SH-SY5Y (cell line): Measurements from ENCODE around the gene CBL.

Source experiments
- GATA2 ChIP-seq: IDR thresholded peaks from 2 replicates; pipeline ENCODE4 v1.6.1; 2011; ENCODE audit warnings: mild to moderate bottlenecking, low read depth, low read length
- GATA3 ChIP-seq: IDR thresholded peaks from 2 replicates; pipeline ENCODE4 v1.6.1; 2011; ENCODE audit warnings: low read depth, mild to moderate bottlenecking, low read length, moderate library complexity

CBL gene

DNA sequence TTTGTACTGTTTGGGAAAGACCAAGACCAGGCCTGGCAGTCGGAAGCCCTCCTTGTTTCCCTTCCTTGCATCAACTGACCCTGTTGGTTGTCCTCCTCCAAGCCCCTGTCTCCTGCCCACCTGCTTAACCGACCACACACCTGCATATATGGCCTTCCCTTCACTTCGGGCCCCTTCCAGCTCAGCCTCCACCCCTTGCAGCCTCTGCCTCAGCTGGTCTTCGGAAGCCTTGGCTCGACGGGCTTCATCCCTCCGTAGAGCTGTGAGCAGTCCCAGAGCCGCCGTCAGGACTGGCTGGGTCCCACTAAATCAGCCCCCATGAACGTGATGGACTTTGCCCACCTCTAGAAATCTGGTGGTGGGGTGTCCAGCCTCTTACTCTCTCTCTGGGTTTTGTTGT lies 12.5 kb upstream of the CBL start:
- no peak for TF ChIP-seq GATA3
- TF ChIP-seq GATA2: no peak

DNA sequence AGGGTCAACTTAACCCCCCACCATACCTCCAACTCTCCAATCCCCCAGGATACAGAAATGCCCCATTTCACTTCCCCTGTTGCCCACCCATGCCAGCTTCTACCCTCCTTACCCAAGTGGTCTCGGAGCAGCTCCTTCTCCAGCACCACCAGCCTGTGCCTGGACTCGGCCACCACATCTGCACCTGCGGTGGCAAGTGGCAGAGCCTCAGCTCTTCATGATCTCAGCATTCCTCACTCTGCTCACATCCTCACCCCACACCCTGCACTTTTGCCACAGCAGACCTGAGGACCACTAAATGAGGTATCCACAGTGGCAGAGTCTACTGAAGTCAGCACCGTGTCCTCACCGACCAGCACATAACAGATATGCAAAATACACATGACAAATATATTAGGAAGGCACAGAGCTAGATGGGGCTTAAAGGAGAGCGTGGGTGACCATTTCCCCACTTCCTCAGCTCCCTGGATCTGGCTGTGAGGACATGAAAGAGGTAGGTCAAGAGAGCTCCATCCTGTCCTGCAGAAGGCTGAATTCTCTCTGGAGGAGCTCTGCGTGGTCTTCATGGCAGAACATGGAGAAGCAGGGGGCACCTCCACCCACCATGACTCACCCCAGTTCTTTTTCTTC lies 11.2 kb upstream of the CBL start:
- TF ChIP-seq GATA3 (no peak), GATA2 (no peak)

DNA sequence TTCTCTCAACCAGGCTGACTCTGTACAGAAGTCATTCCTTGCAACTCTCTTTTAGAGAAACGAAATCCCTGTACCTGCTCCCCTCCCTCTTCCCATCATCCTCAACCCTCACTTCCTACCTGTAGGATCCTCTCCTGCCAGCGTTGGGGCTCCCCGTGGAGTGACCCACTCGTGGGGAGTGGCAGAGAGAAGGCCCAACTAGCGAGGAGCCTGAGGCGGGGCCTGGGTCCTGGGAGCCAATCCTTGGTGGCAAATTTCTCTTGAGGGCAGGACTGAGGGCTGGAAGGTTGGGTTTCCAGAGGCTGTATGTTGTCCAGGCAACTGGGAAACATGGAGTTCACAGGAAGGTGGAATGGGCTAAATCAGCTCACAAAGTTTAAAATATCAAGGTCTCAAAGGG lies 10.5 kb upstream of the CBL start:
- TF ChIP-seq GATA2 (no peak), GATA3 (no peak)

DNA sequence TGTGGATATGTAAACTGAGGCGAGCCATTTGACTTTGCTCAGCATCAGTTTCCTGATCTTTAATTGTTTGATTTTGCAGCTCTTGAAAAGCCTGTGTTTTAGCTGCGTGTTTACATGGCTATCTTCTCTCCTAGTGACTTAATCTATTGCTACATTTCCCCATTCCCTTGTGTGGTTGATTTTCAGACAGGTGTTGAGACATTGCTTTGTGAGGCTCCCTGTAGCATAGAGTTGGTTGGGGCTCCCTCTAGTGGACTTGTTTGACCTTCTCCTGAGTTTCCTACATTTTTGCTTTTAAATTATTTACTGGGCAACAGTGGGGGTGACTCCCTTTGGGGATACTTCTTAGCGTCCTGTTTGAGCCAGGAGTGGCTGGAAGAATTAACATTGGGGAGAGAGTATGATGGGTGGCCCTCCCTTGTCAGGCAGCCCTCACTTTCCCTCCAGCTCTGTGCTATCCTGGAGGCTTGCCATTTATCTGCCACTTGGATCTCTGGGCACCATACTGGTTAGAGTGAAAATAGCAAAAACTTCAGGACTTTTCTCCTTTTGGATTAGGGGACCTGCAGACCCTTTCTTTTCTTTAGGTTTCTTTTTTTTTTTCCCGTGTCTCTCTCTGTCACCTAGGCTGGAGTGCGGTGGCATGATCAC lies 9.2 kb upstream of the CBL start:
- peak; percentile 45 for TF ChIP-seq GATA2
- no peak for TF ChIP-seq GATA3

DNA sequence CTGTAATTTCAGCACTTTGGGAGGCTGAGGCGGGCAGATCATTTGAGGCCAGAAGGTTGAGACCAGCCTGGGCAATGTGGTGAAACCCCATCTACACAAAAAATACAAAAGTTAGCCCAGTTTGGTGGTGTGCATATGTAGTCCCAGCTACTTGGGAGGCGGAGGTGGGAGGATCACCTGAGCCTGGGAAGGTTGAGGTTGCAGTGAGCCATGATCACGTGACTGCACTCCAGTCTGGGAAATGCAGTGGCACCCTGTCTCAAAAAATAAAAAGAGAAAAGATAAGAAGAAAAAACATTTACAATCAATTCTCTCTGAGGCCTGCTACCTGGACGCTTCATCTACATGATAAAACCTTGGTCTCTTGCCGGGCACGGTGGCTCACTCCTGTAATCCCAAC lies 7.2 kb upstream of the CBL start:
- no peak for TF ChIP-seq GATA3
- no peak for TF ChIP-seq GATA2

DNA sequence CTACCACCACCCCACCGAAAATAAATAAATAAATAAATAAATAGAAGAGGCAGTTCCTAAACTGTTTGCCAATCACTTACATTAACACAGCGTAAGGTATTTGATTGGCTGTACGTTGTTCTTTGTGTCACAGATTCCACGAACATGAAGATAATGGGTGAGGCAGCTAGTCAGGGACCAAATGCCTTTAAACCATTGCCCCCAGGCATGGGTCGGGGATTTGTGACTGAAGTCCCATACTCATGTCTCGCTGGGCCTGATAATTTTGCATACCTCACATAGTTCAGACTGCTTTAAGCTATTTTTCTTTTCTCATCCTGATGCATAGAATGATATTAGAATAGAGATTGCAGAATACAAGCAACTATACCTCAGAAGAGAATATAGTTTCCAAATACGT lies 3.6 kb upstream of the CBL start:
- TF ChIP-seq GATA3 (no peak), GATA2 (no peak)

DNA sequence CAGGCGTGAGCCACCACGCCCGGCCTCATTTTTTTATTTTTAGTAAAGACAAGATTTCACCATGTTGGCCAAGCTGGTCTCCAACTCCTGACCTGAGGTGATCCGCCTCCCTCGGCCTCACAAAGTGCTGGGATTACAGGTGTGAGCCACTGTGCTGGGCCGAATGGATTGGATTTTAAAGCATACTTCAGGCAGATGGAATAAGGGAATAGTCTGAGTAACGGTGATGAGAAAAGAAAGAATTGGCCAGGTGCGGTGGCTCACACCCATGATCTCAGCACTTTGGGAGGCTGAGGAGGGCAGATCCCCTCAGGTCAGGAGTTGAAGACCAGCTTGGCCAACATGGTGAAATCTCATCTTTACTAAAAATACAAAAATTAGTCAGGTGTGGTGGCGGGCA lies 2.1 kb upstream of the CBL start:
- TF ChIP-seq GATA2 (no peak), GATA3 (no peak)

DNA sequence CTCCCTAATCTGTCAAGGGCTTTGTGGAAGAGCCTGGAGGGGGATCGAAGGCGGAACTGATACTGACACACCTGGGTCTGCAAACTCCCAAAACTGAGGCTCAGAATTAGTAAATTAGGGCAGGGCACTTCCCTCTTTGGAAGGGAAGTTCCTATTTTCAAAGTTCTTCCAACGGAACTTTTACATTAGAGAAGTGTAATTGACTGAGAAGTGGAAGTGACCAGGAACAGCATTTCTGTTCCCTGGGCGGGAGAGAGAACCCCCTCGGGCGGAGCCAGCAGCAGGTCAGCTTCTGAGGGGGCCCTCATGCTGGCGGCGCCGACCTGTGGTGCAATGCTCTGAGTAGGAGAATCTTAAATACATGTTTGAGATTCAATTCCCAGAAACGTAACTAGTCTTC lies 1.1 kb upstream of the CBL start:
- TF ChIP-seq GATA3 (no peak), GATA2 (no peak)

DNA sequence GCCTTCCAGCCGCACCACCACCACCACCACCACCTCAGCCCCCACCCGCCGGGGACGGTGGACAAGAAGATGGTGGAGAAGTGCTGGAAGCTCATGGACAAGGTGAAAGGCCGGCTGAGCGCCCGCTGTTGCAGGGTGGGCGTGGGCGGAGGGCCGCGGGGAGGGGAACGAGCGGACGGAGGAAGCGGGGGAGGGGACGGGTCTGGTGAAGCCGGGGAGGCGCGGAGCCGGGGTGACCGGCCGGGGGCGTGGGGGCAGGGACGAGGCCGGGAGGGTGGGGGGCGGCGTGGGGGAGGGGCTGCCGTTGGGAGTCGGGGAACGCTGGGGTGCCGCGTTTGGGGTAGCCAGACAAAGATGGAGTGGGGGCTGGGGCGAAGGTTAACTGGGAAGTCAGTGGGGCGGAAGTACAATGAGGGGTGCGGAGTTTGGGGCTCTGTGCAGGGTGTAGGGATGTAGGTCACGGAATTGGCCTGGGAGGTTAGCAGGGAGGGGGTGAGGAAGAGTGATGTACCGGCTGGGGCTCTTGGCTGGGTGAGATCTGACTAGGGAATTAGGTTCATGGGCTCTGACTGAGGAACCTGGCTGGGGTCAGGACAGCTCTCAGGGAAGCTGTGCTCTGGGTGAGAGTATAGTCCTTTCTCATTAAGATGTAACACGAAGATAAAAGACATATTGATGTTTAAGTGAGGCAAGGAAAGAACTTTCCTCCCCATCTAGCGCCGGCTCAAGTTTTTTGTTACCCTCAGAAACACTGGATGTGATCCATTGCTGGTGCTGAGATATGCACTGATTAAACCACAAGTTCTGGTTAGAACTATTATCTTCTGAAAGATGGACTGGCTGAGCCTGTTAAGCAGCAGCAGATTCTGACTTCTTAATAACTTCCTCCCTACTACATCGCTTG lies 624 bp downstream of the CBL start:
- TF ChIP-seq GATA3 (no peak), GATA2 (no peak; the same call in 1 of the 2 replicates)

DNA sequence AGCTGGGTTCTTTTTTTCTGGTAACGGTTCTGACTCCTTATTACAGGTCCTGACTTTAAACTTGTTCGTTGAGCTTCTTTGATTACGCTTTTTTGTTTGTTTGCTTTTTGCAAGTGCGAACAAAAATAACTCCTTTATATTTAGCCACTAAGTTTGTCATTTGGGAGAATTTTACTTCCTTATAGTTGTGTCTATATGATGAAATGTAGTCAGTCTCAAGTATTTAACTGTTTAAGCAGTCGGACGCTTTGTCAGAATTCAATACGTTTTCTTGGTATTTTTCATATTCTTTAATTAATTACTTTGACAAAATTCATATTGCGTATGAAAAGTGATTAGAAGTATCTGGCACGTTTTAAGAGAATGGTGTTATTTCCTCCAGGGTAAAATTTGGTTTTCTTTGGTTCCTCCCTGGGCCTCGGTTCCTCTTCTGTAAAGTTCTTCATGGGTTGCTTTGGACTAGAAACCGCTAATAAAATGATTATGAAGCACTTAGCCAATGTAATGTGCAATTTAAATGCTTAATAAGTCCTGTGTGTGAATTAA lies 1.3 kb downstream of the CBL start:
- no peak for TF ChIP-seq GATA3
- TF ChIP-seq GATA2: no peak

DNA sequence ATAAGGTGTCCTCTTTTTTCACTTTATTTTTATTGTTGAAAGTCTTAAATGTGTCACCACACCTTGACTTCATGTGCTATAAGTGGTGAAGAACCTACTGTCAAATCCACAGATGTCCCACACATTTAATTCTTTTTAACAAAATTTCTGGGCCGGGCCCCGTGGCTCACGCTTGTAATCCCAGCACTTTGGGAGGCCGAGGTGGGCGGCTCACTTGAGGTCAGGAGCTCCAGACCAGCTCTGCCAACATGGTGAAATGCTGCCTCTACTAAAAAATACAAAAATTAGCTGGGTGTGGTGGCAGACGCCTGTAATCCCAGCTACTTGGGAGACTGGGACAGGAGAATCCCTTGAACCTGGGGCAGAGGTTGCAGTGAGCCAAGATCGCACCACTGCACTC lies 3.0 kb downstream of the CBL start:
- TF ChIP-seq GATA2: no peak
- TF ChIP-seq GATA3: no peak

DNA sequence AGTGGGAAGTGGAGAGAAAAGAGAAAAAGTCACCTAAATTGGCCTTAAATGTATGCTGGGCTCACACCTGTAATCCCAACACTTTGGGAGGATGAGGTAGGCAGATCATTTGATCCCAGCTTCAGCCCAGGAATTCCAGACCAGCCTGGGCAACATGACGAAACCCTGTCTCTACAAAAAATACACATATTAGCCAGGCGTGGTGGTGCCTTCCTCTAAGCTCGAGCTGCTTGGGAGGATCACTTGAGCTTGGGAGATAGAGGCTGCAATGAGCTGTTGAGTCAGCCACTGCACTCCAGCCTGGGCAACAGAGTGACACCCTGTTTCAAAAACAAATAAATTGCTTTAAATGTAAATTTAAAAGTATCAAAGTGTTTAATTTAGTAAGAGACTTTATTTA lies 3.9 kb downstream of the CBL start:
- TF ChIP-seq GATA2: no peak
- no peak for TF ChIP-seq GATA3

DNA sequence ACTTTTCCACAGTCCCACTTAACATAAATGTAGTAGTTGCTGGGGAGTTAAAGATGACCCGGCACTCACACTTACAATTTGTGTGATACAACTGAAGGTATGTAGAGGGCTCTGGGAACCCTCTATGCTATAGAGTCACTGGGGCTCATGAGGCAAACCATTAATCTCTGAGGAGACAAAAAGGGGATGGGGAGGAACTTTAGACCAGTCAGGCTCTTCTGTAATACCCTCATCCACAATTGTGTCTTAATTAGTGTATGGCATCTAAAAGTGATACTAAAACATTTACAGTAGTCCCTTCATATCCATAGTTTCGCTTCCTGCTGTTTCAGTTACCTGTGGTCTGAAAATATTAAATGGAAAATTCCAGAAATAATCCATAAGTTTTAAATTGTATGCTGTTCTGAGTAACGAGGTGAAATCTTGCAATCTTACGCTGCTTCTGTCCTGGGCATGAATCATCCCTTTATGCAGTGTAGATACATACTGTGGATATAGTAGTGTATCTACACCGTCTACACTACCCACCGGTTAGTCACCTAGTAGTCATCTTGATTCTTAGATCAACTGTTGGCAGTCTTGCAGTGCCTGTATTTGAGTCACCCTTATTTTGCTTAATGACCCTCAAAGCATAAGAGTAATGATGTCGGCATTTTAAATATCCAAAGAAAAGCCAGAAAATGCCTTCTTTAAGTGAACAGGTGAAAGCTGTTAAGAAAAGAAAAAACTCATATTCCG lies 12.2 kb downstream of the CBL start:
- no peak for TF ChIP-seq GATA2
- no peak for TF ChIP-seq GATA3

DNA sequence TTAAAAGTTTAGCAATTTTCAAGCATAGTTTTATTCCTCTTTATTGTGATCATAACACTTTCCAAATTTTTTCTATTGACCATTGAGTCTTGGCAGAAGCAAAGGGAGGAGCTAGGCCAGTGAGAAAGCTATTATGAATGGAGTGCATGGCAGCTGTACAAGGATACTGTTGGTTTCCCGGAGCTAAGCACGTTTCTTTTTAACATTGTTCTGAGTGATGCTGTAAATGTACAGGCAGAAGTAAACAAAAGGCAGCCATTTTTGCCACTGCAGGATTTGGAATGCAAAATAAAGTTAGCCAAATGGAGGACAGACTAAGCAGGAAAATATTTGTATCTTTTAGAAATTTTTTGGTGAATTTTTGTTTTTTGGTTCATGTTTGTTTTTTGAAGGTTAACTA lies 16.2 kb downstream of the CBL start:
- TF ChIP-seq GATA3 (no peak), GATA2 (no peak)

DNA sequence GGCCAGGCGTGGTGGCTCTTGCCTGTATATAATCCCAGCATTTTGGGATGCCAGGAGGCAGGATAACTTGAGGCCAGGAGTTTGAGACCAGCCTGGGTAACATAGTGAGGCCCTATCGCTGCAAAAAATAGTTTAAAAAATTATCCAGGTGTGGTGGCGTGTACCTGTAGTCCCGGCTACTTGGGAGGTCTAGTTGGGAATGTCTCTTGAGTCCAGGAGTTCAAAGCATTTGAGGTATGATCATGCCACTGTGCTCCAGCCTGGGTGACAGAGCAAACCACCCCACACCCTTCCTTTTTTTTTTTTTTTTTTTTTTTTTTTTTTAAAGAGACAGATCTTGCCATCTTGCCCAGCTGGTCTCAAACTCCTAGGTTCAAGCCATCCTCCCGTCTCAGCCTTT lies 16.8 kb downstream of the CBL start:
- TF ChIP-seq GATA3: no peak
- TF ChIP-seq GATA2: no peak
